Astrocyte (in vitro differentiated cells and primary cell): ENCODE results near the gene MDFIC2.

Source experiments
- CTCF ChIP-seq: IDR thresholded peaks from 2 replicates; pipeline ENCODE4 v1.5.1; 2011; ENCODE audit warnings: low read depth, mild to moderate bottlenecking, inconsistent platforms, low read length, moderate library complexity; ENCODE audit not compliant: insufficient read depth
- EZH2 ChIP-seq: IDR thresholded peaks from 2 replicates; pipeline ENCODE4 v1.6.1; 2012; ENCODE audit warnings: mild to moderate bottlenecking, low read length, inconsistent platforms; ENCODE audit not compliant: insufficient read depth

DNA sequence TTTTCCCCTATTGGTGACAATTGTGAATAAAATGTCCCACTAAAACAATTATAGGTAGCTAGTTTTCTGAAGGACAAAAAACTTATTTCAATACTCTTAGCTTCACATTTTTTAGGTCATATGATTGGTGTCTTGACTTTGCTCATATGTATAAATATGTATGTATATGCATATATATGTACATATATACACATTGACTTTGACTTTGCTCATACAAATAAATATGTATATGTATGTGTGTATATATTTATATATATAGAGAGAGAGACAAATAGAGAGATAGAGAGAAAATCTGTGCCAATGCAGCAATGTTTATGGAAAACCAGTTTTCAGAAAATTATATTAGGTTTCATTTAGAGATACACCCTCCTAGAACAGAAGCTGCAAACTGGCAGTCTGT, 5.7 kb downstream of the MDFIC2 start:
- TF ChIP-seq CTCF (no peak), EZH2 (no peak)
